ENCODE results near the gene SMARCD1. TPM values are rescaled to one million over a fixed set of nuclear protein-coding genes. Genes with fewer than 3 reads are reported as not detected.

Gene SMARCD1
- total and polyA plus RNA-seq, 2 donors: 19.9 to 38.2 TPM

GRCh38 chr12:50060120-50060468 lies 25.0 kb upstream of the SMARCD1 start:
- Histone ChIP-seq H3K4me3 (ENCODE audit: low read length in 2 of 2) (no peak overlapping the region), H3K27ac (ENCODE audit: low read depth in 1 of 2, low read length in 1 of 2) (peak overlapping the region; percentile 71 to 87), H3K9me3 (ENCODE audit: control insufficient read depth in 2 of 2, insufficient read depth in 1 of 2, low read length in 1 of 2) (peaks cover 0 to 6% of the 10 kb centered on the region in 2 donors), H3K36me3 (ENCODE audit: control insufficient read depth in 2 of 2, insufficient read depth in 2 of 2, low read length in 1 of 2) (no peaks in the 10 kb centered on the region), H3K4me1 (ENCODE audit: control insufficient read depth in 2 of 2, insufficient read depth in 2 of 2, low read length in 2 of 2) (peaks cover 46 to 85% of the 10 kb centered on the region in 2 donors), H3K27me3 (ENCODE audit: control insufficient read depth in 2 of 2, insufficient read depth in 1 of 2, low read length in 1 of 2) (peaks cover 13 to 35% of the 10 kb centered on the region in 2 donors)
- DNase-seq (ENCODE audit: low read depth in 6 of 9, low spot score in 9 of 9): no peak
- WGBS: 29% methylated on average over 4 of the region's 4 CpGs

GRCh38 chr12:50061171-50061570 lies 24.0 kb upstream of the SMARCD1 start:
- no peak for DNase-seq (ENCODE audit: low read depth in 6 of 9, low spot score in 9 of 9)
- Histone ChIP-seq H3K27me3 (ENCODE audit: control insufficient read depth in 2 of 2, insufficient read depth in 1 of 2, low read length in 1 of 2) (peaks cover 11 to 27% of the 10 kb centered on the region in 2 donors), H3K36me3 (ENCODE audit: control insufficient read depth in 2 of 2, insufficient read depth in 2 of 2, low read length in 1 of 2) (no peaks in the 10 kb centered on the region), H3K4me1 (ENCODE audit: control insufficient read depth in 2 of 2, insufficient read depth in 2 of 2, low read length in 2 of 2) (peaks cover 46 to 82% of the 10 kb centered on the region in 2 donors), H3K9me3 (ENCODE audit: control insufficient read depth in 2 of 2, insufficient read depth in 1 of 2, low read length in 1 of 2) (peaks cover 0 to 2% of the 10 kb centered on the region in 2 donors), H3K27ac (ENCODE audit: low read depth in 1 of 2, low read length in 1 of 2) (no peak overlapping the region), H3K4me3 (ENCODE audit: low read length in 2 of 2) (no peak overlapping the region)
- WGBS: 99% methylated on average over 2 of the region's 2 CpGs

GRCh38 chr12:50061946-50062686 lies 23.0 kb upstream of the SMARCD1 start:
- no peaks in the 10 kb centered on the region for H3K36me3 ChIP-seq (ENCODE audit: control insufficient read depth in 2 of 2, insufficient read depth in 2 of 2, low read length in 1 of 2)
- peak in 4 of 9 donors; percentile 54 to 82 (median 60) for DNase-seq (ENCODE audit: low read depth in 6 of 9, low spot score in 9 of 9)
- no peak overlapping the region for H3K4me3 ChIP-seq (ENCODE audit: low read length in 2 of 2)
- 42% methylated on average over 6 of the region's 6 CpGs for WGBS
- H3K27me3 ChIP-seq (ENCODE audit: control insufficient read depth in 2 of 2, insufficient read depth in 1 of 2, low read length in 1 of 2): peaks cover 3 to 18% of the 10 kb centered on the region in 2 donors
- no peaks in the 10 kb centered on the region for H3K9me3 ChIP-seq (ENCODE audit: control insufficient read depth in 2 of 2, insufficient read depth in 1 of 2, low read length in 1 of 2)
- peak overlapping the region in 1 of 2 donors; percentile 71 for H3K27ac ChIP-seq (ENCODE audit: low read depth in 1 of 2, low read length in 1 of 2)
- peaks cover 43 to 72% of the 10 kb centered on the region in 2 donors for H3K4me1 ChIP-seq (ENCODE audit: control insufficient read depth in 2 of 2, insufficient read depth in 2 of 2, low read length in 2 of 2)

- no peaks in the 10 kb centered on the region for H3K9me3 ChIP-seq (ENCODE audit: control insufficient read depth in 2 of 2, insufficient read depth in 1 of 2, low read length in 1 of 2)
- 51% methylated on average over 5 of the region's 5 CpGs for WGBS
- no peaks in the 10 kb centered on the region for H3K36me3 ChIP-seq (ENCODE audit: control insufficient read depth in 2 of 2, insufficient read depth in 2 of 2, low read length in 1 of 2)
- peak in 3 of 9 donors; percentile 39 to 66 (median 46) for DNase-seq (ENCODE audit: low read depth in 6 of 9, low spot score in 9 of 9)
- H3K27me3 ChIP-seq (ENCODE audit: control insufficient read depth in 2 of 2, insufficient read depth in 1 of 2, low read length in 1 of 2): peaks cover 3 to 11% of the 10 kb centered on the region in 2 donors
- H3K4me3 ChIP-seq (ENCODE audit: low read length in 2 of 2): no peak overlapping the region
- H3K4me1 ChIP-seq (ENCODE audit: control insufficient read depth in 2 of 2, insufficient read depth in 2 of 2, low read length in 2 of 2): peaks cover 43 to 68% of the 10 kb centered on the region in 2 donors
- H3K27ac ChIP-seq (ENCODE audit: low read depth in 1 of 2, low read length in 1 of 2): peak overlapping the region in 1 of 2 donors; percentile 71
Measured at GRCh38 chr12:50062728-50063460, 22.2 kb upstream of the SMARCD1 start.

GRCh38 chr12:50065726-50066310 lies 19.3 kb upstream of the SMARCD1 start:
- Histone ChIP-seq H3K4me3 (ENCODE audit: low read length in 2 of 2) (no peak overlapping the region), H3K27ac (ENCODE audit: low read depth in 1 of 2, low read length in 1 of 2) (no peak overlapping the region), H3K9me3 (ENCODE audit: control insufficient read depth in 2 of 2, insufficient read depth in 1 of 2, low read length in 1 of 2) (no peaks in the 10 kb centered on the region), H3K27me3 (ENCODE audit: control insufficient read depth in 2 of 2, insufficient read depth in 1 of 2, low read length in 1 of 2) (peaks cover 0 to 6% of the 10 kb centered on the region in 2 donors), H3K4me1 (ENCODE audit: control insufficient read depth in 2 of 2, insufficient read depth in 2 of 2, low read length in 2 of 2) (peaks cover 28 to 42% of the 10 kb centered on the region in 2 donors), H3K36me3 (ENCODE audit: control insufficient read depth in 2 of 2, insufficient read depth in 2 of 2, low read length in 1 of 2) (no peaks in the 10 kb centered on the region)
- 95% methylated on average over 3 of the region's 3 CpGs for WGBS
- DNase-seq (ENCODE audit: low read depth in 6 of 9, low spot score in 9 of 9): no peak

- Histone ChIP-seq H3K9me3 (ENCODE audit: control insufficient read depth in 2 of 2, insufficient read depth in 1 of 2, low read length in 1 of 2) (no peaks in the 10 kb centered on the region), H3K4me1 (ENCODE audit: control insufficient read depth in 2 of 2, insufficient read depth in 2 of 2, low read length in 2 of 2) (peaks cover 23 to 37% of the 10 kb centered on the region in 2 donors), H3K27ac (ENCODE audit: low read depth in 1 of 2, low read length in 1 of 2) (no peak overlapping the region), H3K27me3 (ENCODE audit: control insufficient read depth in 2 of 2, insufficient read depth in 1 of 2, low read length in 1 of 2) (peaks cover 0 to 7% of the 10 kb centered on the region in 2 donors), H3K4me3 (ENCODE audit: low read length in 2 of 2) (no peak overlapping the region), H3K36me3 (ENCODE audit: control insufficient read depth in 2 of 2, insufficient read depth in 2 of 2, low read length in 1 of 2) (no peaks in the 10 kb centered on the region)
- WGBS: 91% methylated on average over 5 of the region's 5 CpGs
- no peak for DNase-seq (ENCODE audit: low read depth in 6 of 9, low spot score in 9 of 9)
Measured at GRCh38 chr12:50066402-50066801, 18.7 kb upstream of the SMARCD1 start.

- Histone ChIP-seq H3K36me3 (ENCODE audit: control insufficient read depth in 2 of 2, insufficient read depth in 2 of 2, low read length in 1 of 2) (peaks cover 0 to 4% of the 10 kb centered on the region in 2 donors), H3K27ac (ENCODE audit: low read depth in 1 of 2, low read length in 1 of 2) (no peak overlapping the region), H3K9me3 (ENCODE audit: control insufficient read depth in 2 of 2, insufficient read depth in 1 of 2, low read length in 1 of 2) (no peaks in the 10 kb centered on the region), H3K4me1 (ENCODE audit: control insufficient read depth in 2 of 2, insufficient read depth in 2 of 2, low read length in 2 of 2) (peaks cover 0 to 10% of the 10 kb centered on the region in 2 donors), H3K27me3 (ENCODE audit: control insufficient read depth in 2 of 2, insufficient read depth in 1 of 2, low read length in 1 of 2) (peaks cover 0 to 33% of the 10 kb centered on the region in 2 donors), H3K4me3 (ENCODE audit: low read length in 2 of 2) (no peak overlapping the region)
- DNase-seq (ENCODE audit: low read depth in 6 of 9, low spot score in 9 of 9): no peak
- 98% methylated on average over 5 of the region's 5 CpGs for WGBS
Measured at GRCh38 chr12:50069069-50069468, 16.1 kb upstream of the SMARCD1 start.

- Histone ChIP-seq H3K27ac (ENCODE audit: low read depth in 1 of 2, low read length in 1 of 2) (no peak overlapping the region), H3K4me3 (ENCODE audit: low read length in 2 of 2) (no peak overlapping the region), H3K9me3 (ENCODE audit: control insufficient read depth in 2 of 2, insufficient read depth in 1 of 2, low read length in 1 of 2) (no peaks in the 10 kb centered on the region), H3K36me3 (ENCODE audit: control insufficient read depth in 2 of 2, insufficient read depth in 2 of 2, low read length in 1 of 2) (peaks cover 0 to 4% of the 10 kb centered on the region in 2 donors), H3K27me3 (ENCODE audit: control insufficient read depth in 2 of 2, insufficient read depth in 1 of 2, low read length in 1 of 2) (peaks cover 0 to 33% of the 10 kb centered on the region in 2 donors), H3K4me1 (ENCODE audit: control insufficient read depth in 2 of 2, insufficient read depth in 2 of 2, low read length in 2 of 2) (peaks cover 0 to 6% of the 10 kb centered on the region in 2 donors)
- DNase-seq (ENCODE audit: low read depth in 6 of 9, low spot score in 9 of 9): no peak
- 97% methylated on average over 3 of the region's 3 CpGs for WGBS
Measured at GRCh38 chr12:50069539-50069938, 15.6 kb upstream of the SMARCD1 start.
